ENCODE data around the gene AGER.

AGER gene

DNA sequence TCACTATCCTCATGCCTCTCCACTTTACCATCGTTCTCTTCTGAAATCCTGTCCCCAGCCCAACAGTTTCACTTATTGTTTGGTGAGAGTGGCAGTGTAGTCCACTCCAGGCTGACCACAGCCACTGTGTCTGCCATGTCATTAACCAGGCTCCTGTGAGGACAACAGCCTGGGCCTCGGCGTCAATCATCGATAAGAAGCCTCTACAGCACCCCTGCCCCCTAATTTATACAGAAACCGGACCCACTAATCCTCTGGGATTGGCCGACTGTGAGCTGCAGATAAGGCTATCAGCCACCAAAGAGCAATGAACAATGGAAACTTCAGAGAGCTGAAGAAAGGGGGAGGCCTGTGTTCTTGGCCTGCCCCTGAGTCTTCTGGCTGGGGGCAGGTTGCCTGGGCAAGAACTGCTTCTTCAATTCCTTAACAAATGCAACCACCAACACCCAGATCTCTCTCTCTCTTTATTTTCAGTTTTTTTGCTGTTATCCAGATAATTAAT lies 16.2 kb downstream of the AGER start:
- no peak for DNase-seq

DNA sequence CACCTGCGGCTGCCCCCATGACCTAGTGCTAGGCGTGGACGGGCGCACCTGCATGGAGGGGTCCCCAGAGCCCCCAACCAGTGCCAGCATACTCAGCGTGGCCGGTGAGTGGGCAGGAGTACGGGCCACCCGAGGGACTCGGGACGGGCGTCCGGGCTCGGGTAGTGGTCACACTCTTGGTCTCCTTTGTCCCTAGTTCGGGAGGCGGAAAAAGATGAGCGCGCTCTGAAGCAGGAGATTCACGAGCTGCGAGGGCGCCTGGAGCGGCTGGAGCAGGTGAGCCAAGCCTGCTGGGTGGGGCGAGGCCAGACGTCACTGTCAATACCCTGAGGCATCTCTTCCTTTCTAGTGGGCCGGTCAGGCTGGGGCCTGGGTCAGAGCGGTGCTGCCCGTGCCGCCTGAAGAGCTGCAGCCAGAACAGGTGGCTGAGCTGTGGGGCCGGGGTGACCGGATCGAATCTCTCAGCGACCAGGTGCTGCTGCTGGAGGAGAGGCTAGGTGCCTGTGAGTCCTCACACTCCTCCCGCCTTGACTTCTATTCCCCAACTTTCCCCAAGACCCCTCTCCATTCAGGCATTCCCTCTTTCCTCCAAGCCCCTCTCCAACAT lies 16.8 kb downstream of the AGER start:
- DNase-seq = no peak

DNA sequence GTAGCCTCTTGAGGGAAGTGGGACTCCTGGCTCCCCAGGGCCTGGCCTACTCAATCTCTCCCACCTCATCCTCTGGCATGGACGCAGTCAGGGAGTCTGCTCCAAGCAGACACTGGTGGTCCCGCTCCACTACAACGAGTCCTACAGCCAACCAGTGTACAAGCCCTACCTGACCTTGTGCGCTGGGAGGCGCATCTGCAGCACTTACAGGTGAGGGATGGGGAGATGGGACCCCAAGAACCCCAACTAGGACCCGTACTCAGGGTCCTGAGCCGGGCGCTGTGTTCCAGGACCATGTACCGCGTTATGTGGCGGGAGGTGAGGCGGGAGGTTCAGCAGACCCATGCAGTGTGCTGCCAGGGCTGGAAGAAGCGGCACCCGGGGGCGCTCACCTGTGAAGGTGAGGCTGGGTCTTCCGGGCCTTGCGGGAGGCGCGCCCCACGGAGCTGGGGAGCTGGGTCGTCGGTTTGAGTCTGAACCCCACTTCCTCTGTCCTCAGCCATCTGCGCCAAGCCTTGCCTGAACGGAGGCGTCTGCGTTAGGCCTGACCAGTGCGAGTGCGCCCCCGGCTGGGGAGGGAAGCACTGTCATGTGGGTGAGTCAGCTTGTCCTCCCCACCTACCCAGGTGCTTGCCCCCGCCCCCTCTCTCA lies 17.5 kb downstream of the AGER start:
- DNase-seq = no peak

DNA sequence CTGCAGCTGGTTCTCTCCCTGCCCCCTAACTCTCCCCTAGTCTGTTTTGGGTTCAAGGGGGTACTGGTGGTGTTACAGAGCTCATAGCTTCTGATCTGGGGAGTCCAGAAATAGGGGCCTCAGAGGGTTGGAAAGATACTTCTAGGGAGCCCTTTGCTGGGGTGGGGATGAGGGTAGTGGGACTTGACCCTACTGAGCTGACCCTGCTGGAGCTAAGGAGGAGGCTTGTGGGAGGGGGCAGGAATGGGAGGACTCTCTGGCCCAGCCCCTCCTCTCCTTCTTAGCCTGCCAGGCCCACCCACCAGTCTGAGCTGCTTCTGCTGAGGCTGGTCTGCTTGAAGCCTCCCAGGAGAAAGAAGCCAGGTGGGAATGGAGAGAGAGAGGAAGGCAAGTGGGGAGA lies 19.8 kb downstream of the AGER start, which contains the start of gene EGFL8:
TSS of gene EGFL8 (plus strand) at position 301 of the 400 bp plus-strand sequence. CDS start 1,571 bp downstream, outside the sequence.
- no peak for DNase-seq

DNA sequence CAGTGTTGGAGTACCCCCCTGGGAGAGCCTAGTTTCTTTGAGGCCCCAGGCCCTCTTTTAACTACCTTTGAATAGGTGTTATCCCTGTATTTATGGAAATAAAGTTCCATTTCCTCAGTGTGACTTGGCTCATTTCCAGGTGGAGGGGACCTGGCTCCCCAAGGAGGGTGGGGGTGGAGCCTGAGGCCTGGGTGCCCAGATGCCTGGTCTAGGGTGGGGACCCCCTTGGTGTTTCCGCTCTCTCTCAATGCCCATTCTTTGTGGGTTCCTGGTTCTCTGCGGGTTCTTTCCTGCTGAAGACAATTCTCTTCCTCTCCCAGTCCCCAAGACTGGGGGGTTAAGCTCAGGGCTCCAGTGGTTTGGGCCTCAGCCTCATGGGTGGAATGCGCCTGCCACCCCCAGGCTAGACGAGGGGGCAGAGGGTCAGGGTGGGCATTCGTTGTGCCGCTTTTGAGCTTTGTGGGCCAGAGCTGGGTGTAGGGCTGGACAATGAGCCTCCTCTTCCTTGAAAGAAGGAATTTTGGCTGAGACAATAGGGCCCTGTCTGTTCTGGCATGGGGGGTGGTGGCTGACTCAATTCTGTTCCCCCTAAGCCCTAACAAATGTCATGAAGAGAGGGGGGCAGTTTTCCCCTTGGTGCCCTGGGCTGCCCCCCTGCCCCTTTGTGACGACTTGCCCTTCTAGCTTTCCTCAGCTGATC lies 20.3 kb downstream of the AGER start:
- no peak for DNase-seq

DNA sequence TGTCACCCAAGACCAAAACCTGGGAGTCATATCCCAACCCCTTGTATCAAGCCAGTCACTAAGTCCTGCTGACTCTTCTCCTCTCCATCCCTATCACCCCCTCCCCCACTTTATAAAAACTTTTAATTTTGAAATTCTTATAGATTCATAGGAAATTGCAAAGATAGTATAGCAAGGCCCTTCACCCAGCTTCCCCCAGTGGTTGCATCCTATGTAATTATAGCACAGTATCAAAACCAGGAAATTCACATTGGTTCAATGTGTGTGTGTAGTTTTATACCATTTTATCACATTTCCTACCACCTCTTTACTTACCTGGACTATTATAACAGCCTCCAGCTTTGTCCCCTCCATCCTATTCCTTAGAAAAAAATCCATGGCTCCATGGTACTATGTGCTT lies 26.0 kb downstream of the AGER start:
- DNase-seq = no peak

DNA sequence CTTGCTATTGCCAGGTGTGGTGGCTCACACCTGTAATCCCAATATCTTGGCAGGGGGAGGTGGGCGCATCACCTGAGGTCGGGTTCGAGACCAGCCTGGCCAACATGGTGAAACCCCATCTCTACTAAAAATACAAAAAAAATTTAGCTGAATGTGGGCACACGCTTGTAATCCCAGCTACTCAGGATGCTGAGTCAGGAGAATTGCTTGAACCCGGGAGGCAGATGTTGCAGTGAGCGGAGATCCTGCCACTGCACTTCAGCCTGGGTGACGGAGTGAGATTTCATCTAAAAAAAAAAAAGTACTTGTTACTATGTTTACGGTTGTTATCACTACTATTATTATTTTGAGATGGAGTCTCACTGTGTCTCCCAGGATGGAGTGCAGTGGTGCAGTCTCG lies 27.2 kb downstream of the AGER start:
- no peak for DNase-seq

DNA sequence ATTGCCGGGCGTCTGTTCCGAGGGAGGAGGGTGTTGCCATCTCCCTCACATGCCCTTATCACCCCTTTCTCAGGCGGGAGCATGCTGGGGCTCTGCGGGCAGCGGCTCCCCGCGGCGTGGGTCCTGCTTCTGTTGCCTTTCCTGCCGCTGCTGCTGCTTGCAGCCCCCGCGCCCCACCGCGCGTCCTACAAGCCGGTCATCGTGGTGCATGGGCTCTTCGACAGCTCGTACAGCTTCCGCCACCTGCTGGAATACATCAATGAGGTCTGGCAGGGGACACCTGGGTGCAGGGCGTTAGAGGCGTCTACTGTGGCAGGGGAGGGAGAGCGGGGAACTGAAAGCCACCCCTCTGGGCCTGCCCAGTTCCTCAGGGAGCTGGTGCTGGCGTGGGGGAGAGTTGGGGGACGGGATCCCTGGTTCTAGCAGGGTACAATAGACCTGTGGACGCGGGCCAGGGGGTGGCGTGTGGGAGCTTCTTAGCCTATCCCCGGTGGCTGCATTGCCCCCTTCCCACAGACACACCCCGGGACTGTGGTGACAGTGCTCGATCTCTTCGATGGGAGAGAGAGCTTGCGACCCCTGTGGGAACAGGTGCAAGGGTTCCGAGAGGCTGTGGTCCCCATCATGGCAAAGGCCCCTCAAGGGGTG lies 29.4 kb downstream of the AGER start:
- DNase-seq = peak in 3 of 4 experiments; percentile 36 to 42 (median 40)

DNA sequence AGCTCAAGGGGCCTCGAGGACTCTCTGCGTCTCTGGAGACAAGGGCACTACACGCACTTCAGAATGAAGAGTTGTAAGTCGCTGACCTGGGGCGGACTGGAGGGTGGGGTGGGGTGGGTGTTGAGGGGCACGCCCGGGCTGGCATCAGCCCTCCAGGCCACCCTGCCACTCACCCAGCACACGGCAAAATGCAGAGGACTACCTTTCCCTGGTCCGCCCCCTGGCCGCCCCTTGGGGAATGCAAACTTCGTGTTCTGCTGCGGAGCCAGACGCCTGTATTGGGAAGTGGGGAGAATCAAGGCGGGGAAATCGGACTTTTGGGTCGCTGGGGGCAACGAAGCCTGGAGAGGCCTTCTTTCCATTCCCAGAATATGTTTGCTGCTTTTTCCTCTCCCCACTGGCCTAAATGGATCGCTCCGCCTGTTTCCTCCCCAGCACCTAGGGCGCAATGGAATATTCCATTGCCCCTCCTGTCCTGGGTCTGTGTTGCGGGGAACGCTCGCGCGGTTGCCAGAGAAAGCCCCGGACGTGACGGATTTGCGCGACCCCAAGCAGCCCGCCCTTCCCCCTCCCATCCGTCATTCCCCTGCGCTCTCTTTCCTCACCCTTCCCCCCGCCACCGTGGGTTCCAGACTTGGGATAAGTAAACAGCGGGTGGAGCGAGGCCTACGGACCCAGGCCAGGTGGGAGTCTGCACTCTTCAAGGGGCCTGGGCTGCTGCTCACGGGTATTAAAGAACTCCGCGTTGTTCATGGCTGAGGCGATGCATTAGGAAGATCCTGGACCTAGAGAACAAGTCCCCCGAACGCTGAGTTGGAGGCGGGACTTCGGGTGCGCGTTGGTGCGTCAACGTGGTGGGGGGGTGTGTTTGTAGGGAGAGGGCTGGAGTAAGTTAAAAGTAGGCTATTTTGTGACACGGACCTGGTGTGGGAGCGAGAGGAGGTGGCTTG lies 30.2 kb downstream of the AGER start, which contains the start of gene PPT2:
TSS of gene PPT2 (plus strand) at position 578 of the 950 bp plus-strand sequence. CDS start 454 bp downstream, outside the sequence.
- DNase-seq = peak; percentile 33 to 55 (median 48)

DNA sequence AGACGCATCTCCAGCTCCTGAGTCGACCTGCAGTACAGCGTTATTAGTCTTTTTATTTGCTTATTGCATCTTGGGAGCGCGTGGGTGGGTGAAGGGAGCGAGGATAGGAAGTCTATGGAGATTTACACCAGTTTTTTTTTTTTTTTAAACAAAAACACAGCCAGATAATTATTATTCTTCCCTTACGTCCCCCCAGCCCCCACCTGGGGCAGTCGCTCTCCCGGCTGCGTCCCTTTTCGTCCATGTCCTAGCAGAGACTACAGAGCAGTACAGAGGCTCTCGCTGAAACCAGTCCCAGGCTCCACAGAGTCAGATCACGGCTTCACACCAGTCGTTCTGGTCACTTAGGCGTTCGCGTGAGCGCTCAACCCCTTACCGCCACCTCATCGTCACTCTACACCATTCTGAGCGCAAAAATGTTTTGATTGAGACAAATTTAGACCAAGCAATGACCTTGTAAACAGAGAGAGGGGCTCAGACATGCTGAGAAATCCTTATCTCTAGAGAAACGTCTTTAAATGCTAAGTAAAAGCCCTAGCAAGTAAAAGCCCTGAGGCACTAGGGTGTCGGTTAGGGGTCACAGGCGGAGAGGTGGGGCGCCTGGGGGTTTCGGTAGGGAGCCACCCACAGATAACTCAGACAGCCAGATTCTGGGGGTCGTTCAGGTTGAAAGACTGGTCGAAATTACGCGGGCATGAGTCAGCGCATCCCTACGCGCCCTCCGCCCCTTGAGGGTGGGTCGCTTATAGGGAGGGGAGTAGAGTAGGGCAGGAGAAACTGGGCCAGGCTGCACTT lies 31.1 kb downstream of the AGER start:
- DNase-seq = no peak

DNA sequence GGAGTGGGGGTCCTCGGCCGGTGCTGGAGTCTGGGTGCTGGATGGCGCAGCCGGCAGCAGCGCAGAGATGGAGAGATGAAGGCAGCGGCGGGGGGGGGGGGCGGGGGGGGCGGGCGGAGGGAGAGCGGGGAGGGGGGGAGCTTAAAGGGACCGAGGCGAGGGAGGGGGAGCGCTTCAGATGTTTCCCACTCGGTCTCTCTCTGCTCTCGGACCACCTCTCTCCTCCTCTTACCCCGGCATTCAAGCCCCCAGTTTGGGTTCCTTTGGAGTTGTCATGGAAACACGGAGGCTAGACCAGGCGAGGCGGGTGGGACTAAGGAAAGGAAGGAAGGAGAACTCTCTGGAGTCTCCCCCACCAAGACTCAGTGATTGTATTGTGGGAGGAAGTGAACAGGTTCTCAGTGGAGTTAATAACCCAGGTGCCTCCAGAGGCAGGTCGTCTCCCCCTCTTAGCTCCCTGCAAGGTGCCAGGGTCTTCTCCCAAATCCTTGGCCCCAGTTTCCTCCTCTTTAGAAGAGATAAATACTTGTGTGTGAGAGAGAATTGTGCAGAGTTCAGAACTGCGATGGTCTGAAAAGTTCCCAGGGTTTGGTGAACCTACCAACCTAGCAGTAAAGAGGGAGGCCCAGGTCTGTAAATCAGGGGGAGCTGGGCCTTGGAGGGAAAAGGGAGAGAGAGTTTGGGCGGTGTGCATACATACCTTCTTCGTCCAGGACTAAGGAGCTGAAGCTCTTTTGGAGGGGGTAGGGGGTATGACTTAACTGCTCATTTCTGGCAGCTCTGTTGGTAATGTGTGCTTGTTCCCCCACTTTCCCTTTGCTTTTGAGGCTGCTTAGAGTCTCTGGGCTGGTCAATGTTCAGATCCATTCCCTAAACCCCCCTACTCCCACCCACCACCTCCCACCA lies 31.9 kb downstream of the AGER start, which contains the start of gene PRRT1:
TSS of gene PRRT1 (minus strand) at position 77 of the 906 bp plus-strand sequence. CDS start 112 bp downstream, outside the sequence.
- no peak for DNase-seq

DNA sequence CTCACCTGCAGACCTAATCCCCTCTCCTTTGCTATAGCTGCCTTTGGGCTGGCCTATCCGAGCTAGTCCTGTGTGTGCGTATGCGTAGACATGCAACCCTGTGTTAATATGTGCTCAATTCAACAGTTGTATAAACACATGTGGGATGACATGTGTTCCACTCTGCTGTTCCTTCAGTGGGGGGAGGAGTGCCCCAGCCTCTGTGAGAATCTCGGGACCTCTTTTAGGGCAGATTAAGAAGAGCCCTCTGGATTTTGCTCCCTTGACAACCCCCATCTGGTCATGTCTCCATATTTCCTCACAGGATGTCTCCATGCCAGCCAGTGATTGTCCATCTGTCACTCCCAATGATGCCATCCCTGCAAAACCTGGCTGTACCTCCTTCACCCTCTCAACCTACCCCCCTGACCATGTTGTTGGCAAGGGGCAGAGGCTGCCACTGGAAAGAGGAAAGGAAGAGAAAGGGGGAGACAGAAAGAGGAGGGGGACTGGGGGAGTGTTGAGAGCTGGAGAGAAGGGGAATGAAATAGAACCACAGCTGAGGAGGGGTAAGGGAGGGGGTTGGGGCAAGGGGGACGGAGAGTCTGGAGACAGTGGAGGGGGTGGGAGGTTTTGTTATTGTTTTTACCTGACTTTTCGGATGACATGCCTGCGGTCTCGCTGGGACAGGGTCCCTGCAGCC lies 32.7 kb downstream of the AGER start:
- no peak for DNase-seq

DNA sequence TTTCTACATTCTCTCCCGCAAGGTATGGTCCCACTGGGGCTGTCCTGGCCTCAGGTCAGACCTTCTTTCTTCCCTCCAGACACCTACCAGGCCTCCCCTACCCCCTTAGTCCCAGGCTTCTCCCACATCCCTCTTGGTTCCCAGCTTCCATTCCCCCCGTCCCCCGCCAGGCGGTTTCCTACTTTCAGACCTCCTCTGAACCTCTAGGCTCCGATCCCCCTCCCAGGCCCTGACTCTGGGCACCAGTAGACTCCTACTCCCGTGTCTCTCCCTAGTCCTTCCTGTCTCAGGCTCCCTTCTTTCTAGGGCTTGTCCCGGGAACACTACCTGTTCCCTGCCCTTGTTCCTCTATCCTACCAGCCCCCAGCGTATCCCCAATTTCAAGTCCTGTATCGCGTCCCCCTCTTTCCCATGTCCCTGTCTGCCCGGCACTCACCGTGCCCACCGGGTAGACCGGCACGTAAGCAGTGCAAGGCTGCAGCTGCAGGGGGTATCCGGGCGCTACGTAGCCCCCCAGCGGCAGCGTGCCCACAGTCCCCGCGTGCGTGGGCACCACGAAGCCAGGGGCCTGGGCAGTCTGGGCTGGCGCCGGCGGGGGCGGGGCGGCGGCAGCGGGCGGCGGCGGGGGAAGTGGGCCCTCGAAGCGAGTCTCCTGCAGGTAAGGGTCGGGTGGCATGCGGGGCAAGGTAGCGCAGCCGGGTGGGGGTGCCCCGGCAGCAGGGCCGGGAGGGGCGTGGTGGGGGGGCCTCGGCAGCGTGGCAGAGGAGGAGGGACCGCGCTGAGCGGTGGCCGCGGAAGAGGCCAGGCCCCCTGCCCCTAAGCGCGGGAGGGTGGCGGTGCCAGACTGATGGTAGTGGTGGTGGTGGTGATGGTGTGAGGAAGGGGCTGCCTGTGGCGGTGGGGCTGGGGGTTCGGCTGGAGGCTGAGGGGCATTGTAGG lies 33.9 kb downstream of the AGER start:
- no peak for DNase-seq

DNA sequence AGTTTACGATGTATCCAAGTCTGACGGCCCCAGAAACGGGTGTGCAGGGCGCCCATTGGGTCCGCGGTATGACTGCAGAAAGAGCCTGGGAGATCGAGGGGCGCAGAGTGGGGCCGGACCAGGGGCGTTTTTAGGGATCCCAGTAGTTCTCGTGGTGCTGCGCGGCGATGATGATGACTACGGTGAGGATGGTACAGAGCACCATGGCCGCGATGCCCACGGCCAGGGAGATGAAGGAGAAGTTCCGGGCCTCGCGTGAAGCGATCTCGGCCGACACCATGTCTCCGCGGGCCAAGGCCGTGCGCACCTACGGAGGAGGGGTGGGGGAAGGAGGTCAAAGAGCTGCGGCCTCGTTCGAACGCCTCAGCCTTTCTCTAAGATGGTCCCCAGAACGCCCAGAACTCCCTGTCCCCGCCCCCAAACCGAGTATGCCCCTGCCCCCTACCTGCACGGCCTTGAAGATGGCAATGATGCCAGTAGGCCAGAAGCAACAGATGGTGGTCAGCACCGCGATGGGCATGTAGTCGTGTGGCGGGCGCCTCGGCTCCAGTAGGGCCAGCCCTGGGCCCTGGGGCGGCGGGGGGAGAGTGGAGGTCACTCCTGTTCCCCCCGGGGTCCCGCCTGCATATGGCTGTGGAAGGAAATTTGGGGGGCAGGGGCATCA lies 34.8 kb downstream of the AGER start:
- no peak for DNase-seq

DNA sequence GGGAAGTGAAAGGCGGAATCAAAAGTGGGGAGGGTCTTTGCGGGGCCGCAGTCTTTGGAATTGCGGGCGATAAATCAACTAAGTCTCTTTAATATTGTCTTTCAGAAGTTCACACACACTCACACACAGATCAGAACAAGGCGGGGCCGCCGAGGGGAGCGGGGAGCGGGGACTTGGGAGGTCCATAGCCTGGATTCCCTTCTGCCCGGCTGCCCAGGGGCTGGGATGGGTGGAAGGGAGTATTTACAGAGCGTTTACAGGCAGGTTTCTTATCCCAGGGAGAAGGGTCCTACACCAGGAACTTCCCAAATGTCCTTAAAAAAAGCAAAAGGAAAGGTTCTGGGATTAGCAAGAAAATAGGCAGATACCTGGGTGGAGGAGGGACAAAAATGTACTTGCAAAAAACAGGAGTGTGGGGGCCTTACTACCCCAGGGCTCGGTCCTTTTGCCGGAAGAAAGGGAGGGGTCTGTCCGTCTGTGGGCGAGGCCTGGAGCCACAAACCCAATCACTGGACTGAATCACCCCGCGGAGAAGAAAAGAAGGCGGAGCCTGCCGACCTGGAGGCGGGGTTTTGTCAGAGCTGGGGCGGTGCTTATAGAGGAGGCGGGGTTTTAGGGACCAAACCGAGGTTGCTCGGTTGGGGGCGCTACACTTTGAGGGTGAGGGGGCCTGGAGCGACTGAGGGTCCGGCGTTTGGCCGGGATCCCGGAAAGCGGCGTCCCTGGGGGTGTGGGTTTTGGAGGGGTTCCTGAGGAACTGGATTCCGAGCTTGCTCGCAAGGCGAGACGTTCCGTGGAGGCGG lies 35.6 kb downstream of the AGER start:
- peak; percentile 28 to 65 (median 52) for DNase-seq

DNA sequence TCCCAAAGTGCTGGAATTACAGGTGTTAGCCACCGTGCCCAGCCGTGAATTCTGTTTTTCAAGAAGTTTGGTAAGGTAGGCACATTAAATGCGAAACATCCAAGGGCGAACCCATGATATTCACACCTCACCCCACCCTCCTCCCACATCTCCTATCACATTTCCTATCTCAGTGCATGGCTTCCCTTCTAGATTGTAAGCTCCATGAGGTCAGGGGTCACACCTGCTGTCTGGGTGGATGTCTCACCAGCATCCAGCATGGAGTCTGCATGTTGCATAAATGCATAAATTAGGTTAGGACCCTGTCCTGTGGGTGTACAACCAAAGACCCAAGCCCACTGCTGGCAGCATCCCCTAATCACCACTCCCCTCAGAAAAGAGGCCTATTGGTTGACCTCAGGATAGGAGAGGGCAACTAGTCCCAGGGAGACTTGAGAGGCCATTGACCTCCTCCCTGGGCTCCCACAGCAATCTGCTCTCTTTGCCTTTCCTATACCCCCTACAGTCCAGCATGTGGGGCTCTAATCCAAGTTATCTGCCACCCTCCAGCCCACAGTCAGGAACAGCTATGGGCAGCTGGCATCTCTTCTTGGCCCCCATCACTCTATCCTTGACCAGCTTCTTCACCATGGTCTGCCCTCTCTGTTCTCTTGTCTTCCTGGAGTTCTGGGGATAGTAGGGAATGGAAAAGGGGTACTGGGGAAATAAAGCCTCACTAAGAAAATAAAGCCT lies 36.5 kb downstream of the AGER start:
- DNase-seq = no peak
